Skeletal muscle tissue (tissue), 4 donors: ENCODE results near the gene CD302. TPM values are rescaled to one million over a fixed set of nuclear protein-coding genes. Genes with fewer than 3 reads are reported as not detected.
A peak's percentile ranks its signal among the peaks of the same experiment; 100 is the strongest.
"Not testable (repeated sequence)": the region's sequence is repeated elsewhere in the genome, so short reads cannot be mapped to it uniquely, and the experiment has no call there.

Source experiments
- H3K27ac ChIP-seq: one replicate; pipeline ENCODE4 v1.7.0; 2013; ENCODE audit warnings: mild to moderate bottlenecking, low read depth, low read length, inconsistent platforms
- H3K27me3 ChIP-seq, 3 donors: one replicate each; pipeline ENCODE4 v1.7.0; 2013; ENCODE audit warnings: low read length in 3 of 3; ENCODE audit not compliant: control insufficient read depth in 3 of 3, insufficient read depth in 3 of 3
- H3K36me3 ChIP-seq, 3 donors: one replicate each; pipeline ENCODE4 v1.7.0; 2013; ENCODE audit warnings: low read length in 3 of 3; ENCODE audit not compliant: control insufficient read depth in 3 of 3, insufficient read depth in 3 of 3
- H3K4me1 ChIP-seq, 3 donors: one replicate each; pipeline ENCODE4 v1.7.0; 2013; ENCODE audit warnings: low read length in 3 of 3, mild to moderate bottlenecking in 3 of 3; ENCODE audit not compliant: control insufficient read depth in 3 of 3, insufficient read depth in 3 of 3
- H3K4me3 ChIP-seq, 3 donors: one replicate each; pipeline ENCODE4 v1.7.0; 2013; ENCODE audit warnings: low read length in 3 of 3
- H3K9ac ChIP-seq, 3 donors: one replicate each; pipeline ENCODE4 v1.7.0; 2013; ENCODE audit warnings: low read length in 3 of 3, mild to moderate bottlenecking in 3 of 3, moderate library complexity in 2 of 3, low read depth in 1 of 3
- H3K9me3 ChIP-seq, 3 donors: one replicate each; pipeline ENCODE4 v1.7.0; 2013; ENCODE audit warnings: low read length in 3 of 3; ENCODE audit not compliant: control insufficient read depth in 3 of 3
- total RNA-seq: library from RNA; depleted of rRNA; stranded (reverse); fragments of >200 nt; gene quantifications from one replicate; pipeline ENCODE4 v1.2.3, GENCODE V29; 2014
- donor health status: Osteomylitis.

CD302 gene
- 9.9 TPM for total RNA-seq

DNA sequence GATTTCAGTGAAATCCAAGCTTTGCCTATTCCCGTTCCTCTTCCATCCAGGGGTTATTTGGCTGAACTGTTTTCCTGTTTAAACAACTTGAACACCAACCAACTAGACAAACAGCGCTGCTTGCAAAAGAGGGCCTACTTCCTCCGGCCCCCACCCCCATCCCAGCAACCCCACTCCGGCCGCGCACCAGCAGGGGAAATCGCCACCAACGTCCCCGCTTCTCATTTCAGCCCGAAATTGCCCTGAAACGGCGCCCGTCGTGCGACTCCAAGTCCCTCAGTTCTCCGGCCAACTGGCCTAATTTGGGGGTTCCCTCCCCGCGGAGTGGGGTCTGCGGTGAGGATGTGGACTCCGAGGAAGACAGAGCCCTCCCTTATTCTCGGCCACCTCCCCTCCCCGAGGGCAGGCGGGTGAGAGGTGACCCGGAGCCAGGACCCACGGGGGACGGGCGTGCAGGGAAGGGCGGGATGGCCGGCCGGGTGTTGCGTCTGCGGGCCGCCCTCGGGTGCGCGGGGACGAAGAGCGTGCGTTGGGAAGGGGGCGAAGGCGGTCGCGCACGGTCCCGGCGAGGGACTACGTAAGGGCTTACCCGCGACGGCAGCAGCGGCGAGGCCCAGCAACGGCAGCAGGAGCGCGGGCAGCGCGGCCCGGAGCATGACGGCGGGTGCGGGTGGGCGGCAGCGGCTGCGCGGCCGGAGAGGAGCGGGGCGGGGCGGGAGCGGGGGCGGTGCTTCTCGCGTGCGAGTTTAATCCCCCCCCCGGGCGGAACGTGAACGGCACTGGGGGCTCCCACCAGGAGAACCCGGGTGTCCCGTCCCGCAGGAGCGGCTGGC lies at the start of gene CD302:
CD302 (minus strand) TSS at position 666 of the 833 bp plus-strand sequence; CDS start at position 656, 10 bp downstream.
- Histone ChIP-seq H3K36me3 (no peaks in the 10 kb centered on the region), H3K9me3 (no peaks in the 10 kb centered on the region), H3K9ac (peak within 1 kb of the TSS; percentile 69 to 82 (median 81)), H3K4me1 (peaks cover 3 to 8% (median 5%) of the 10 kb centered on the region in 3 donors), H3K4me3 (peak within 1 kb of the TSS; percentile 80 to 81 (median 81)), H3K27ac (peak within 1 kb of the TSS; percentile 60), H3K27me3 (peaks cover 0 to 14% (median 9%) of the 10 kb centered on the region in 3 donors)

GRCh38 chr2:159846564-159846963 lies 48.6 kb upstream of the CD302 start:
- Histone ChIP-seq H3K27ac (no peak overlapping the region), H3K4me3 (no peak overlapping the region), H3K36me3 (no peaks in the 10 kb centered on the region), H3K27me3 (no peaks in the 10 kb centered on the region), H3K4me1 (no peaks in the 10 kb centered on the region), H3K9ac (no peak overlapping the region), H3K9me3 (no peaks in the 10 kb centered on the region)

- Histone ChIP-seq H3K9ac (no peak overlapping the region), H3K27me3 (no peaks in the 10 kb centered on the region), H3K9me3 (no peaks in the 10 kb centered on the region), H3K4me1 (no peaks in the 10 kb centered on the region), H3K27ac (no peak overlapping the region), H3K36me3 (no peaks in the 10 kb centered on the region), H3K4me3 (no peak overlapping the region)
These were observed 42.6 kb upstream of the CD302 start for GRCh38 chr2:159840616-159841015.

GRCh38 chr2:159832858-159833257 lies 34.9 kb upstream of the CD302 start:
- Histone ChIP-seq H3K27me3 (no peaks in the 10 kb centered on the region), H3K9ac (no peak overlapping the region), H3K36me3 (no peaks in the 10 kb centered on the region), H3K4me1 (no peaks in the 10 kb centered on the region), H3K9me3 (no peaks in the 10 kb centered on the region), H3K27ac (no peak overlapping the region), H3K4me3 (no peak overlapping the region)

DNA sequence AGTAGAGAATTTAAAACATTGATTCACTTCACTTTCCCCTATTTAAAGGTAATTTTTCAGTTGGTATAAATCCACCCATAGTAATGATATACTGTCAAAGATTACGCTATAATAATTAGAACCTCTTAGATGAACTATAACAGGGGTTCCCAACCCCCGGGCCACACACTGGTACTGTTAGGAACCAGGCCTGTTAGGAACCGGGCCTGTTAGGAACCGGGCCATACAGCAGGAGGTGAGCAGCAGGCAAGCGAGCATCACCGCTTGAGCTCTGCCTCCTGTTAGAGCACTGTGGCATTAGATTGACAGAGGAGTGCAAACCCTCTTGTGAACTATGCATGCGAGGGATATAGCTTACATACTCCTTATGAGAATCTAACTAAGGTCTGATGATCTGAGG lies 34.0 kb upstream of the CD302 start:
- no peaks in the 10 kb centered on the region for H3K36me3 ChIP-seq
- no peaks in the 10 kb centered on the region for H3K9me3 ChIP-seq

GRCh38 chr2:159829376-159829775 lies 31.4 kb upstream of the CD302 start:
- no peak overlapping the region for H3K4me3 ChIP-seq

More for the DNA sequence above, 34.0 kb upstream of the CD302 start:
- Histone ChIP-seq H3K27me3 (no peaks in the 10 kb centered on the region), H3K4me1 (no peaks in the 10 kb centered on the region), H3K4me3 (no peak overlapping the region), H3K9ac (no peak overlapping the region), H3K27ac (no peak overlapping the region)

DNA sequence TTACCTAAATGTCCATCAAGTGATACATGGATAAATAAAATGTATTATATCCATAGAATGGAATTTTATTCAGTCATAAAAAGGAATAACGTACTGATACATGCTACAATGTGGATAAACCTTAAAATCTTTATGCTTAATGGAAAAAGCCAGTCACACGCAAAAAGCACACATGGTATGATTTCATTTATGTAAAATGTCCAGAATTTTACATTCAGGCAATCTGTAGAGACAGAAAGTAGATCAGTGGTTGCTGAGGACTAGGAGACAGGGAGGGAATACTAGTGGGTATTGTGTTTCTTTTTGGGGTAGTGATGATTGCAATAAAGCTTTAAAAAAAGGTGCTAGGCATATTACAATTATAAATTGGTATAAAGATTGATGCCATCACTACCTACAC lies 30.7 kb upstream of the CD302 start:
- H3K27ac ChIP-seq: no peak overlapping the region
- no peak overlapping the region for H3K9ac ChIP-seq
- no peaks in the 10 kb centered on the region for H3K27me3 ChIP-seq
- H3K4me3 ChIP-seq: no peak overlapping the region
- no peaks in the 10 kb centered on the region for H3K9me3 ChIP-seq
- no peaks in the 10 kb centered on the region for H3K36me3 ChIP-seq
- no peaks in the 10 kb centered on the region for H3K4me1 ChIP-seq

More at GRCh38 chr2:159829376-159829775, 31.4 kb upstream of the CD302 start:
- H3K4me1 ChIP-seq: no peaks in the 10 kb centered on the region
- H3K27ac ChIP-seq: no peak overlapping the region
- no peaks in the 10 kb centered on the region for H3K27me3 ChIP-seq
- H3K9me3 ChIP-seq: no peaks in the 10 kb centered on the region
- H3K36me3 ChIP-seq: no peaks in the 10 kb centered on the region
- H3K9ac ChIP-seq: no peak overlapping the region

DNA sequence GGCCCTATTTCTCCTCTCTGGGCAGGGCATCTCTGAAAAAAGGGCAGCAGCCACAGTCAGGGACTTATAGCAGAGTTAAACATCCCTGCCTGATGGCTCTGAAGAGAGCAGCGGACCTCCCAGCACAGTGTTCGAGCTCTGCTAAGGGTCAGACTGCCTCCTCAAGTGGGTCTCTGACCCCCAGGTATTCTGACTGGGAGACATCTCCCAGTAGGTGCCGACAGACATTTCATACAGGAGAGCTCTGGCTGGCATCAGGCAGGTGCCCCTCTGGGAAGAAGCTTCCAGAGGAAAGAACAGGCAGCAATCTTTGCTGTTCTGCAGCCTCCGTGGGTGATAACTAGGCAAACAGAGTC lies 24.4 kb upstream of the CD302 start:
- not testable (repeated sequence) for H3K27me3 ChIP-seq, H3K4me1 ChIP-seq, H3K9me3 ChIP-seq, H3K9ac ChIP-seq, H3K4me3 ChIP-seq, H3K27ac ChIP-seq, H3K36me3 ChIP-seq

- not testable (repeated sequence) for H3K4me1 ChIP-seq, H3K4me3 ChIP-seq, H3K9ac ChIP-seq, H3K9me3 ChIP-seq, H3K27ac ChIP-seq, H3K36me3 ChIP-seq, H3K27me3 ChIP-seq
These were observed 23.9 kb upstream of the CD302 start for GRCh38 chr2:159821775-159822477.

DNA sequence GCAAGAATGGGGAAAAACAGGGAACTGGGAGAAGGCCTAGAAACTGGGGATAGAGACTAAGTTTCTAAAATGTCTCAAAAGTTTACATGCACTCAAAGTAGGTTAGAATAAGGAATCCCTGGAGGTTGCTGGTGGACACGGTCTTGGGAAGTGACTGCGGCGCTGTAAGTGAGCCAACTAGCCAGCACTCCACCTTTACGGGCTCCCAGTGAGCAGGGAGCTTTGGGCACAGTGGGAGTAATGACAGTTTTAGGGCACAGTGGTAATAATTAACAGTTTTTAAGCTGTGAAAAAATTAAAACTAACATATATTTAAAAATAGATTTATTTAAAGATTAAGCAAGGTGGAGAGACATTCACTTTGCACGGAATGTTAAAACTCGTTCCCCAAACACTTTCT lies 20.9 kb upstream of the CD302 start:
- H3K4me3 ChIP-seq: no peak overlapping the region
- no peaks in the 10 kb centered on the region for H3K4me1 ChIP-seq
- no peak overlapping the region for H3K27ac ChIP-seq
- H3K36me3 ChIP-seq: no peaks in the 10 kb centered on the region
- no peaks in the 10 kb centered on the region for H3K9me3 ChIP-seq
- no peak overlapping the region for H3K9ac ChIP-seq
- H3K27me3 ChIP-seq: no peaks in the 10 kb centered on the region
